ENCODE measurements around the gene TNFRSF8. TPM values are rescaled to one million over a fixed set of nuclear protein-coding genes. Genes with fewer than 3 reads are reported as not detected.
A peak's percentile ranks its signal among the peaks of the same experiment; 100 is the strongest.

TNFRSF8 gene
- total RNA-seq, 2 experiments from 2014 or later, result 0.17 to 0.22 TPM

DNA sequence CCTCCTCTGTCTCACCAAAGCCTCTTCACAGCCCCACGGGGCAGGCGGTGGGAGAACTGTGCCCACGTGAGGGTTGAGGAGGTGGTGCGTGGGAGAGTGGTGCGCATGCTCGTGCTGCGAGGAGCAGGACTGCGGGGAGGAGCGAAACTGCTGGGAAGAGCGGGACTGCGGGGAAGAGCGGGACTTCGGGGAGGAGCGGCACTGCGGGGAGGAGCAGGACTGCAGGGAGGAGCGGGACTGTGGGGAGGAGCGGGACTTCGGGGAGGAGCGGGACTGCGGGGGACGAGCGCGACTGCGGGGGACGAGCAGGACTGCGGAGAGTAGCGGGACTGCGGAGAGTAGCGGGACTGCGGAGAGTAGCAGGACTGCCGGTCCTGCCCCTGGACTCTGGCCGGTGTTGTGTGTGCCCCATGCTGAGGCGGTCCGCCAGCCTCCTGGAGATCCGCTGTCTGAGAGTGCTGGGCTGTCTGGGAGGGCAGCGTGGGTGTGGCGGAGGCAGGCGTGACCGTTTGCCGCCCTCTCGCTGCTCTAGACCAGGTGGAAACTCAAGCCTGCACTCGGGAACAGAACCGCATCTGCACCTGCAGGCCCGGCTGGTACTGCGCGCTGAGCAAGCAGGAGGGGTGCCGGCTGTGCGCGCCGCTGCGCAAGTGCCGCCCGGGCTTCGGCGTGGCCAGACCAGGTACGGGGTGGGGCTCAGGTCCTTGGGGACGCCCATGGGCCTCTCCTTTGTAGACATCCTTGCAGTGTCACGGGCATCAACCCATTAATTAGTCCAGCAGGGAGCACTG, 128.3 kb downstream of the TNFRSF8 start:
- POLR2A ChIA-PET, result interaction anchor here (1.2 kb wide), 1 partner anchor 66 kb away, joined by 4 read pairs; no protein-coding TSS in a partner anchor
- H3K36me3 Mint-ChIP-seq, result peaks cover 55% of the 10 kb centered on the region
- H3K9me3 Mint-ChIP-seq, result no peaks in the 10 kb centered on the region
- peaks cover 57% of the 10 kb centered on the region for H3K4me1 Mint-ChIP-seq
- H3K4me3 Mint-ChIP-seq, result no peak overlapping the region
- no peaks in the 10 kb centered on the region for H3K27me3 Mint-ChIP-seq
- DNase-seq (no peak), ATAC-seq (ENCODE audit: low read depth) (no peak)
- peak overlapping the region; percentile 25 for H3K27ac Mint-ChIP-seq

Small RNAs within 50 kb of the gene (microRNA-seq; reads per million reads assigned to microRNA genes)
- 2.8 reads per million for gene MIR4632
- not detected for gene MIR6729
- 3.5 reads per million for gene MIR7846

Other genes with a start within 250 kb of the TNFRSF8 start
- gene NPPA, start 215.5 kb upstream of the TNFRSF8 start, total RNA-seq, result not detected
- gene NPPB, start 204.4 kb upstream of the TNFRSF8 start, total RNA-seq, result not detected
- 10 to 100 TPM; 36.1 to 38.3 TPM for gene KIAA2013, start 136.9 kb upstream of the TNFRSF8 start, total RNA-seq
- 10 to 100 TPM; 16.8 to 21.0 TPM for gene PLOD1, start 128.6 kb upstream of the TNFRSF8 start, total RNA-seq
- gene MFN2, start 82.9 kb upstream of the TNFRSF8 start, total RNA-seq, result 10 to 100 TPM; 51.4 TPM
- 10 to 100 TPM; 34.3 to 36.2 TPM for gene MIIP, start 43.8 kb upstream of the TNFRSF8 start, total RNA-seq
- gene TNFRSF1B, start 103.7 kb downstream of the TNFRSF8 start, total RNA-seq, result 100 to 1,000 TPM; 215 to 246 TPM
- gene VPS13D, start 166.7 kb downstream of the TNFRSF8 start, total RNA-seq, result 10 to 100 TPM; 52.6 to 53.3 TPM